GM12865 (cell line): ENCODE measurements around the gene CDH23.

Source experiments
- DNase-seq: peaks from one replicate; pipeline ENCODE4 v3.0.0; 2010; ENCODE audit warnings: low read depth
- H3K4me3 ChIP-seq: 2 replicates; pipeline ENCODE4 v1.5.1; 2011; ENCODE audit warnings: mild to moderate bottlenecking, low read depth, low read length, control low read depth
- CTCF ChIP-seq: IDR thresholded peaks from 2 replicates; pipeline ENCODE4 v1.5.1; 2011; ENCODE audit warnings: low read length, control low read depth, low read depth, inconsistent platforms; ENCODE audit not compliant: insufficient read depth; ENCODE audit errors: missing control alignments

Gene CDH23

DNA sequence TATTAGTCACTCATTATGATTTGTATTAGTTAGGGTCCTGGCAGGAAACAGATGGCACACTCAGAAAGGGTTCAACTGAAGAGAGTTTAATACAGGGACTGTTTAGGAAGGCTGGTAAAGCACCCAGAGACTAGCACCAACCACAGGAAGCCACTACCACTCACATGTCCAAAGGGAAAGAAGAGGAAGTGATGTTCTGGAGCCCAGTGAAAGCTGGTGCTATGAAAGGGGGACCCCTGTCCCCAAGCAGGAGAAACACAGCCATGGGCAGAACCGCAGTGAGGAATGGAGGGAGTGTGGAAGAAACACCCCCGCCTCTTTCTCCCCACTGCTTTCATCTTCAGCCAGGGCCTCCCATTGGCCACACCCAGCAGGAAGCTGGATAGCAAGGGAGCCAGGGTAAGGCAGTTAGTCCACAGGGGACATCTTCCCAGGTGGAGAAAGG is 379.8 kb downstream of the CDH23 start:
- DNase-seq = no peak
- no peak overlapping the region for H3K4me3 ChIP-seq
- TF ChIP-seq CTCF = no peak

DNA sequence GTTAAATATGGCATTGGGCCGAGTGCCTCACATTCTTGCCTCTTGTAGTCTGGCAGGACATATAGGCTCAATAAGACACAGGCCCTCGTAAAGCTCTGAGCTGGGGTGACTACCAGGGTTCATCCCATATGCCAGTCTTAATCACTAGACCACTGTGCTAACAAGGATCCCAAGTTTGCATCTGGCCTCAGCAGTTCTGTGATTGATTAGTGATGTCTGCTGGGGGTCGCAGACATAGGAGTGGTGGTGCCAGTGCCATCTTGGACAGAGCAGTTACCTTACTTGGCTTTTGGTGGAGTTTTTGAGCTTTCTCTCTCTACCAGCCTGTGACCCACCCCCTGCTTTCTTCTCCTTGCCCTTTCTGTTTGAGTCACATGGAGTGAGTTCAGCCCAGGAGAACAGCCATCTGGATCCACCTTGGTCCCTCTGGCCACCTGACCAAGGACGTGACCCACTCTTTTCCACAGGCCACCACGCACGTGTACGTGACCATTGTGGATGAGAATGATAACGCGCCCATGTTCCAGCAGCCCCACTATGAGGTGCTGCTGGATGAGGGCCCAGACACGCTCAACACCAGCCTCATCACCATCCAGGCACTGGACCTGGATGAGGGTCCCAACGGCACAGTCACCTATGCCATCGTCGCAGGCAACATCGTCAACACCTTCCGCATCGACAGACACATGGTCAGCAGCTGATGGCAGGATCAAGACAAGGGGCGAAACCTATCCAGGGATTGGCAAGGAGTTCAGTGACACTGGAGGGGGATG is 380.7 kb downstream of the CDH23 start:
- H3K4me3 ChIP-seq = no peak overlapping the region
- no peak for DNase-seq
- TF ChIP-seq CTCF = no peak

GRCh38 chr10:71778071-71778825 is 381.5 kb downstream of the CDH23 start:
- no peak for DNase-seq
- TF ChIP-seq CTCF = no peak
- H3K4me3 ChIP-seq = no peak overlapping the region

- H3K4me3 ChIP-seq = no peak overlapping the region
- no peak for DNase-seq
- TF ChIP-seq CTCF = no peak
Measured at GRCh38 chr10:71779641-71780040, 382.9 kb downstream of the CDH23 start.

DNA sequence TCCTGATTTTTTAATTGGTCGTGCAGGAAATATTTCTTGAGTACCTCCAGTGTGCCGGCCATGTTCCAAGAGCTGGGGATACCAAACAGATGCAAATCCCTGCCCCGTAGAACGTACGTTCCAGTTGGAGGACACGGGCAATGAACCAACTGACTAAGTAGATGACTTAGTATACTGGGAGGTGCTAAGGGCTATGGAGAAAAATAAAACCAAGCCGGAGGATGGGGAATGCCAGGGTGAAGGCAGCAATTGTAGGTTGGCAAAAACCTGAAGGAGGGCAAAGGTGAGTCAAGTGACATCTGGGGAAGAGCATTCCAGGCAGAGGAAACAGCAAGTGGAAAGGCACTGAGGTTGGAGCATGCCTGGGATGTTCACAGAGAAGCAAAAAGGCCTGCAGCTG is 383.4 kb downstream of the CDH23 start:
- no peak for TF ChIP-seq CTCF
- DNase-seq = no peak
- H3K4me3 ChIP-seq = no peak overlapping the region

- H3K4me3 ChIP-seq = no peak overlapping the region
- DNase-seq = no peak
- TF ChIP-seq CTCF = no peak
Measured at GRCh38 chr10:71780719-71781118, 384.0 kb downstream of the CDH23 start.
